ENCODE data around the gene PHACTR1.
"Not testable (repeated sequence)": the region's sequence is repeated elsewhere in the genome, so short reads cannot be mapped to it uniquely, and the experiment has no call there.

PHACTR1 gene

GRCh38 chr6:13120483-13121482 is 404.2 kb downstream of the PHACTR1 start:
- no peak for DNase-seq

DNA sequence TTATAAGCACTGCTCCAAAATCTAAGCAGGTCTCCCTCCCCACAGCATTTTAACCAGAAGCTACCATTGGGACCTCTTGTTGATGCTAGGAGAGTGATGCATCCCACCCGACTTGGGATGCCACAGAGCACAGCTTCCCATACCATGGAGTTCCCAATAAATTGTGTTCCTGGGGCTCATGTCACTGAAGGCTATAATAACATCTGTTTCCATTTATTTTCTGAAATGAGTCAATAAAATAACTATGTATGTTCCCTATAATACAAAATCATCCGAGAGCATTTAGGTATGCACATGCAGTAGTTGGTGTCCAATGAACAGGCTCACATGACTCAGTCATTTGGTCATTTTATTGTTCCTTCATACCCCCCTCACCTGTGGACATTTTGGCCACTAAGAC is 407.6 kb downstream of the PHACTR1 start:
- DNase-seq: no peak

DNA sequence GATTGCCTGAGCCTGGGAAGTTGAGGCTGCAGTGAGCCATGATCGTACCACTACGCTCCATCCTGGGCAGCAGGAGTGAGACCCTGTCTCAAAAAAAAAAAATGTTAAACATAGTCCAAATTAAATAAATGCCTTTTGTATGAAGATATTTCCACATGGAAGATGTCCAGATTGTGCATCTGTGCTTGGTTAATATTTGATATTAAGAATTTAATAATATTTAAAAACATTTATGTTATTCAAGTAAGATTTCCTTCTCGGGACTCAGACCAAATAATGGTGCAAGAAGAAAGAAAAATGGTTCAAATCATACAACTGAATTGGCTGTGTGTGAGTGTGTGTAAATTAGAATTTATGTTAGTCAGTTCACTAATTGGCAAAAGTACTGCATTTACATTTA is 409.3 kb downstream of the PHACTR1 start:
- no peak for DNase-seq

DNA sequence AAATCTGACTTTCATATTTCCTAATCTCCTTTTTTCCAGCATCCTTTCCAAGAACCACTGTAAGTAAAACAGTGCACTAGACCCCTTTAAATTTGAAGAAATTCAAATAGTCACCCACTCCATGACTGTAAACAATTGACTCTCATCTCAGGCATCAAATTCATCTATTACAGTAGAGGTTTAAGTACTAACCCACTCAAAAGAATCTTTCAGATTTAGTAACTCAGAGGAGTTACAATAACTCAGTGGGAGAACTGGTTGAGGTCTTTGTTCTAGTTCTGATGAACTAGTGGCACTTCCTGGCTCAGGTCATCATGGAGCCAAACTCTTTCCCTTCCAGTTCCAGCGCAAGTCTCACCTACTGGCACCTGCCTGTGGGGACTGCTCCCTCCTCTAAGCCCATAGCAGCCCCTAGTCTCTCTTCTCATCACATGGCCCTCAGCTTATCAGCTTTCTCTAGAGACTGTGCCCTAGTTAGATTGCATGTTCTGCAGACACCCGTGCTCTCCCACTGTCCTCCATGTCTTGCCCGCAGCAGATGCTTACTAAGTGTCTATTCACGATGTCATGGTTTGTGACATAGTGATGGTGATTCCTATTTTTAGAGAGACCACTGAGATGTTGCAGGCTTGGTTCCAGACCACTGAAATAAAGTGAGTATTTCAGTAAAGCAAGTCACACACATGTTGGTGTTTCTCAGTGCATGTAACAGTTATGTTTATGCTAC is 415.5 kb downstream of the PHACTR1 start:
- DNase-seq: no peak

GRCh38 chr6:13133894-13134293 is 417.3 kb downstream of the PHACTR1 start:
- not testable (repeated sequence) for DNase-seq

DNA sequence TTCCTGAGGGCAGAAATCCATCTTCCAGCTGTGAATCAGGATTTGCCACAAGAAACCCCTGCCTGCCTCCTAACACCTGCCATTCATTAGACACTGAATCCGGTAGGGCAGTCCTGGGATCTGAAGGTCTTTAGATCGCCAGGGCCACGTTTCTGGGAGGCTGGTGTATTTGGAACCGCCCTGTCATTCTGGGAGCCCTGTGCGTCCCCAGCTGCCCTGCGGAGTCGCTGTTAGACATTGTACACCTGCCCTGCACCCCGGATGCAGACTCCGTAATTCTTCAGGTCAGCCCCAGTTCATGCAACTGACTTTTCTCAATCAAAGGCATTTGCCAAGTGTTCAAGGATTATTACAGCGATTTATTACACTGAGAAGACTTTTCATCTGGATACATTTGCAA is 418.6 kb downstream of the PHACTR1 start:
- no peak for DNase-seq

GRCh38 chr6:13139119-13139518 is 422.6 kb downstream of the PHACTR1 start:
- DNase-seq: no peak

GRCh38 chr6:13140980-13141379 is 424.4 kb downstream of the PHACTR1 start:
- DNase-seq: no peak

GRCh38 chr6:13141387-13141786 is 424.8 kb downstream of the PHACTR1 start:
- DNase-seq: no peak

- no peak for DNase-seq
Measured at GRCh38 chr6:13142611-13143010, 426.0 kb downstream of the PHACTR1 start.

DNA sequence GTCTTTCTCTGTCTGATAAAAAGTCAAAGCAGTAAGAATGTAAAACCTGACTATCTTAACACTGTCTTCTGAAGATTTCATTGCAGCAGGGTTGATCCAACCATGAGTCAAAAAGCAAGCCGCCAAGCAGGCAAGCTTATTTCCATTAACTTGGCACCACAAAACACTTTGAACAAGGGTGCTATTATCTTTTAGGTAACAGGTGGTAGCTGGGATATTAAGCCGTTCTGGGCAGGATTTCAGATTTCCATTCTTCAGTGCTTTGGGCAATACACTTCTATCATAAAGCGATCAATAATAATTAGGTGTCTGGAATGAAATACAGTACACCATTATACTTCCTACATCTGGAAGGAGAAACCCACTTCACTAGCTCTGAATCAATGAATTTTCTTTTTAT is 429.9 kb downstream of the PHACTR1 start:
- no peak for DNase-seq

DNA sequence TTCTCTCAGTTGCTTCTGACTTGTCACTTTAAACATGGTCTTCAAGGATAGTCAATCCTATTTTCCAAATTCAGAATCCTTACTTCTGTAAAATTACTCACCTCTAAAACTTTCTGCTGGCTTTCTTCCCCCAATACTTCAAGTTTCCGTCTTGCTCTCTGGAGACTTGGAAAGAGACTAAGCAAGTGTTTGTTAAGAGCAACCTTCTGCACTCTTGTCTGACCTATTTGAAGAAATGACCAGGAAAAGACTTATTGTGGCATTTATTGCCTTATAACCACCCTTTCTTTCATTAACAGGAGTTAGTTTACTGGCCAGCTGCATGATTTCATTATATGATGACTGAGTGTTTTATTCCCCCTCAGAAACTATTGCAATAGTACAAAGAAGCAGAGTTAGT is 430.8 kb downstream of the PHACTR1 start:
- DNase-seq: no peak

- DNase-seq: no peak
Measured at GRCh38 chr6:13147782-13148181, 431.2 kb downstream of the PHACTR1 start.

DNA sequence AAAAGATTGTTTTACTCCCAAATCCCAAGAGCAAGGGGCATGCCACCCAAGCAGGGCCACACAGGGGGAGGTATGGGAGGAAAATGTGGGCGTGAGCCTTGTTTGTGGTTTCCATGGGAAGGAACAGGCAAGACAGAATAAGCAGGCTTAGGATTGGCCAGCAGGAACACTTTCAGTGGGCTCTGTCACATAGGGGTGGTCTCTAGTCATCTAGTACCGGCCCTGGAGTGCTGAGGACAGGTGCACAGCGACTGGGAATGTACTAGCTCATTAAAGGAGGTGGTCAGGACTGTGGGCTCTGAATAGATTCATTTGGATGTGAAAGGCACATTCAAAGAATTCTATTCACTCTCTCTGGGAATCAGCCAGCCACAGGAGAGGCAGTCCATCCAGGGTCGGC is 436.2 kb downstream of the PHACTR1 start:
- DNase-seq: no peak

GRCh38 chr6:13156381-13156780 is 439.8 kb downstream of the PHACTR1 start:
- DNase-seq: no peak

- DNase-seq: no peak
Measured at GRCh38 chr6:13157293-13157692, 440.7 kb downstream of the PHACTR1 start.

- DNase-seq: no peak
Measured at GRCh38 chr6:13159300-13159699, 442.7 kb downstream of the PHACTR1 start.

- DNase-seq: not testable (repeated sequence)
Measured at GRCh38 chr6:13159822-13160221, 443.3 kb downstream of the PHACTR1 start.

DNA sequence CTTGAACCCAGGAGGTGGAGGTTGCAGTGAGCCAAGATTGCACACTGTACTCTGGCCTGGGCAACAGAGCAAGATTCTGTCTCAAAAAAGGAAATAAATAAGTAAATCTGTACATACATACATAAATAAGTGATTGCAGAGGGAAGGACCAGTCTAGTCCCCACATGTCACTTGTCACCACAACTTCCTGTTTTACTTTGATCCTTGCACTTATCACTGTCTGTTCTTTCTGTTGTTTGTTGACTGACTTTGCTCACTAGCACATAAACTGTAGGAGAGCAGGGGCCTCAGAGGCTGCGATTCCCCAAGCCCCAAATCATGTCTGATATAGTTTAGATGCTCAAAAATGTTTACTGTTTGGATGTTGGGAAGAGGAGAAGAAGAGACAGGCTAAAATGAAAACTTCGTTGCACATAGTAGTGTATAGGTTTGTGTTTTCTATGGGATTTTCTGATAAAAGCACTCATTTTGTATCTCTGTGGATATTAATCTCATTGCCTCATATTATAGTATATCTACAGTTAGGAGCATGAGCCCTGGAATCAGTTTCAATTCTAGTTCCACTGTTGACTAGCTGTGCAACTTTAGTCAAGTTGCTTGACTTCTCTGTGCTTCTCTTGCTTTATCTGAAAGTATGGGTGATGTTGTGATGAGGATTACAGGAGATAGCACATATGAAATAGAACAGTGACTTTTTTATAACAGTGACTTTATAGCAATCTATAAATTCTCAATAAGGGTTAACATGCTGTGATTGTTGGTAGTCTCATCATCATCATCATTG is 446.8 kb downstream of the PHACTR1 start:
- no peak for DNase-seq

DNA sequence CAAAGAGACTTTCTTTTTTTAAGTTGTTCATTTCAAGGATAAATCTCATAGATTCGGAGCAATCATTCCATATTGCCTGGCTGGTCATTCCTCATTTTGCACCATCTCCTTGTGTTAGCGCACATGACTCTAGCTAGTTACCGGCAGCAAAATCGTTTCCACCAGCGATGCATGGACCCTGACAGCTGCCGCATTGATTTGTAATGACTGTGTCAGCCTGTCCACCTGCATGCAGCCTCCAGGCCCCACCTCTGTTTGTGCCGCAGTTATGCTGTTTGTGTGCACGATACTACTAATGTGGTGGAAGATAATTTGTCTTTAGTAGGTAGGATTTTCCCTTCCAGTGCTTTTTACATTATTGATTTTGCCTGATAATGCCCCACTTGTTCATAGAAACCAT is 447.7 kb downstream of the PHACTR1 start:
- no peak for DNase-seq

GRCh38 chr6:13165502-13166172 is 449.1 kb downstream of the PHACTR1 start:
- DNase-seq: no peak

DNA sequence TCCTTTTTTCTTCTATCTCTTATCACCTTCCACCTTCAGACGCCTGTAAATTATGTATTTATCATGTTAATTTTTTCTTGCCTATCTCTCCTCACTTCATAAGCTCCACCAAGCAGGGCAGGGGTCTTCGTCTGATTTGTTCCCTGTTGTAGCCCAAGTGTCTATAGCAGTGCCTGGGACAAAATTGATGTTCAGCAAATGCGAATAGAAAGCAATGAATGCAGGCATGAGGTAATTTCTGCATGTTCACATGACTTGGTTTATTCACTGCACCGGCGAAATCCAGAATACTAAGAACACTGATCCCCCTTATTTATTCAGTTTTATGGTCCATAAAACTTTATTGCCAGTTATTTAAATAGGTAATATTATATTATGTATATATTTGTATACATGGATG is 449.7 kb downstream of the PHACTR1 start:
- no peak for DNase-seq

- DNase-seq: no peak
Measured at GRCh38 chr6:13166916-13167315, 450.3 kb downstream of the PHACTR1 start.

Data from CD4-positive, alpha-beta T cell treated with Interleukin-10 for 1 hour (primary cell).